GM18526 (cell line): ENCODE data around the gene RPS14.

Experiments
- POLR2A ChIP-seq: IDR thresholded peaks from 3 replicates; pipeline ENCODE4 v1.6.1; 2011; ENCODE audit not compliant: insufficient read length; ENCODE audit errors: extremely low read depth

The RPS14 gene

DNA sequence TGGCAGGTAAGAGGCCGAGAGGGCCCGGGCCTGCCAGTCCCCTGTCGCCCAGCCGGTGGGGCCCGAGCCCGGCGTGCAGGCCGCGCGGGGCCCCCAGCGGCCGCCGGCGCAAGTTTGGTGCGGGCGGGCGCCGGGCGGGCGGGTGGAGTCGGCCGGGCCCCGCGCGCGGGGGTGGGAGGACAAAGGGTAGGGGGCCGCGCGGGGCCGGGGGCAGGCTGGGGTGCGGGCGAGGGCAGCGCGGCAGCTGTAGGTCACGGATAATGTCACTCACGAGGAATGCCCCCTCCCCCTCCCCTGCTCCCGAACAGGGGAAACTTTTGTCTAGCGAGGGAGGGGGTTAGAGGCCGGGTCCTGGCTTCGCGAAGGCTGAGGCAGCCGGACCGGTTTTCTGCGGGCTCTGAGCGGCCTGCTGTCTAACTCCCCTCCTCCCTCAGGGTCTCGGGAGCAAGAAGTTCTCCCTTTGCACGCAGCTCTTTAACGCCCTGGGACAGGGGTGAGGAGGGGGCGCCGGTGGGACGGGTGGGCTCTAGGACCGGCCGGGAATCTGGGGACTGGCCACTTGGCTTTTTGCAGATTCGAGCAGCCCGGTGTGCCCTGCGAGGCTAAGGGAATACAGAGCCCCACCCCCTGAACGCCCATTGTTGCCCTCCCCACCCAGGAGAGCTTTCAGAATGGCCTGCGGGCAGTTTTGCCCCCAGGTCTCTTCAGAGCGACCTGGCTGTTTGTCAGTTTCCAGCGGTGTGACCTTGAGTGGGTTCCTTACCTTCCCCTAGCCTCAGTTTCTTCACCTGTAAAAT lies 37.1 kb upstream of the RPS14 start:
- no peak for TF ChIP-seq POLR2A

DNA sequence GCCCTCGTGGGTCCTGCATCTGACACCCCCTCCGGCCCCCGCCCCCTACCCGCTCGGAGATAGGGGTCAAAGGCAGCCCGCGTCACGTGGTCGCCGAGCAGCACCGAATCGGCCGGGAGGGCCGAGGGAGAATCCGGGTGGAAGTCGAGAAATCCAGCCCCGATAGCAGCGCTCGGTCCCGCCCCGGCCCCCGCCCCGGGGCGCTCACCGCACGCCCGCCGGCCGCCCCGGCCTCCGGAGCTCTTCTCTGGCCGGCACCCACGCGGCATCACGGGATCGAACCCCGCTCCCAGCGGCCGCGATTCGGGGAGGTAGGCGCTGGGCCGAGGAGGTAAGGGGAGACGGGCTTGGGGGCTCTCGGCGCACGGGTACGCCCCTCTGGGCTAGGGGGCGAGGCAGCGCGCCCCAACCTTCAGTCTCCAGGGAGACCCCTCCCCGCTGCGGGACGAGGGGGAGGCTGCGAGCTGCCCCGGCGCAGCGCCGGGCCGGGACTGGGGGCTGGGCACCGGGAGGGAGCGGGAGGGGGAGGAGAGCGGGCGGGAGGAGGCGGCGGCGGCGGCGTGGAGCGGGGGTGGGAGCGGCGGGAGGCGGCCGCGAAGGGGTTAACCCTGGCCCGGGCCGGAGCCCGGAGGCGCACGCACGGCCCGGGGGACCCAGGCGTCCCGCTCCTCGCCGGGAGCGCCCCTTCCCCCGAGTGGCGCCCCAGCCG lies 36.3 kb upstream of the RPS14 start:
- no peak for TF ChIP-seq POLR2A

DNA sequence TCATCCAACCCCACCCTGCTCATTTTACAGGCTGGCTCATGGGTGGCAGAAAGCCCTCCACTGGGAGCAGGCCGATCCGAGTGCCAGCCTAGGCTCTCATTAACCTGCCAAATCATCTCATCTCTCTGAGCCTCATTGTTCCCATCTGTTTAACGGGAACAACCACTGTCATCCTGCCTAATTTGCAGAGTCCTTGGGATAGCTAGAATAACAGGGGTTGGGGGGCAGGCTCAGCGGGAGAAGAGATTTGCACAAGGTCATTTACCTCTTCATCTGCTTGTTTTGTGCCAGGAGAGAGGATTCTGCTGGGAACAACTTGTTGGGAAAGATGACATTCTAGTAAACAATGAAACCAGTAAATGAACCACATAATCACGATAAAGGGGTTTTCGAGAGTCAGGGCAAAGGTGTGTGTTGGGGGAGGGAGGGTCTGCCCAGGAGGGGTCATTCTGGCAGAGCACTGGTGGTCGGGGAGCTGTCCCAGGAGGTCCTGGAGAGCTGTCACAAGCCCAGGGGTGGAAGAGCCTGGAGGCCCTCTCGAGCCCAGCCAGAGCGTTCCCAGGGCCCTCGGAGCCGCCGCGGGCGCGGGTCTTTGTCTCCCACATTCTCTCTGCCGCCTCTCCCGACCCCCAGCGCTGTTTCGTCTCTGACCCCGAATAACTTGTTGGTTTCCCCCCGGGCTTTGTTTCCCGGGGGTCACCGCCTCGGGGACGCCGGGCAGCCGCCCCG lies 35.6 kb upstream of the RPS14 start:
- TF ChIP-seq POLR2A: no peak

DNA sequence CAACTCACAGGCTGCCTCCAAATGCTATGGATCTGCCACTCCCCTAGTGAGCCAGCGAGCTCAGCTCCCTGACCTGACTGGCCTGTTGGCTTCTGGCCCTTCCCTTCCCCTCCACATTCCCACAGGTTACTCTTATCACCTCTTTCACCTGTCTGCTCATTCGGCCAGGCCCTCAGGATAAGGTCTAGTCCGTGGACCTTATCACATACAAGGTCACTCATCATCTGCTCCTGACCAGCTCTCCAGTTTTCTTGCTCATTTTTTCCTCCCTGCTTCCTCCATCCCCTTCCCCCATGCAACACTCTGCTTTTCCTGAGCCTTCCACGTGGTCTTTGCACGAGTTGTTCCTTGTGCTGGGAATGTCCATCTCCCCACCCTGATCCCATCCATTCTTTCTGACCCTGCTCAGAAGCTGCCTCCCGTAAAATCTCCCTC lies 32.5 kb upstream of the RPS14 start:
- TF ChIP-seq POLR2A: no peak

GRCh38 chr5:150481708-150481965 lies 32.1 kb upstream of the RPS14 start:
- no peak for TF ChIP-seq POLR2A

DNA sequence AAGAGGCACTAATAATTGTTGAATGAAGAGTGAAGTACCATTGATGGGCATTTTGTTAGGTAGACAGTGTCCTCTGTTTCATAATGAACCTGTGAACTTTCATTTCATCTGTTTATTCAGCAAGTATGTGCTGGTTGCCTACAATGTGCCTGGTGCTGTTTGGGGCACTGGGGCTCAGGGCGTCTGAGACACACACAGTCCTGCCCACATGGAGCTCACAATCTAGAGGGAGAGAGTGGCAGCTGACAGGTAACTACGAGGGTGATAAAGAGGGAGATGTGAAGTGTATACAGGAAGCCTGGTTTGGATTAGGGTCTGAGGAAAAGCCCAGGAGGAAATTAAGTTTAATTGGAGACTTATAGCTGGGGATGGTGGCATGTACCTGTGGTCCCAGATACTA lies 29.9 kb upstream of the RPS14 start:
- TF ChIP-seq POLR2A: no peak

GRCh38 chr5:150473673-150474358 lies 24.3 kb upstream of the RPS14 start:
- no peak for TF ChIP-seq POLR2A

GRCh38 chr5:150469718-150470469 lies 20.4 kb upstream of the RPS14 start:
- TF ChIP-seq POLR2A: no peak

DNA sequence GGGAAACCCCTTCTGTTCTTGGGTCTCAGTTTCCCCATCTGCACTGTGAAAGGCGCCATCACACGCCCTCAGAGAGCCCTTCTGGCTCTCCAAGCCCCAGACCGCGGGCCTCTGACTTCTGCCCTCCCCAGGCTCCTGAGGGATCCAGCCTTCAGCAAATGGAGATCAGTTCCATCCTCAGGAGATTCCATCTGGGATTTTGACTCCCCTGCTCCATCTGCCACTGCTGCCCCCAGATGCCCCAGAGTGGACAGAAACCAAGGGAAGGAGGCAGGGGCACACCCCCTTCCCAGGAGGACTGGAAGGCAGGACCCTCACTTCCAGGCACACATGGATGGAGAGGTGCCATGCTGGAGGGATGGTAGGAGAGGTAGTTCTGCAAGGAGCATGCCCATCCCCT lies 18.7 kb upstream of the RPS14 start:
- no peak for TF ChIP-seq POLR2A

DNA sequence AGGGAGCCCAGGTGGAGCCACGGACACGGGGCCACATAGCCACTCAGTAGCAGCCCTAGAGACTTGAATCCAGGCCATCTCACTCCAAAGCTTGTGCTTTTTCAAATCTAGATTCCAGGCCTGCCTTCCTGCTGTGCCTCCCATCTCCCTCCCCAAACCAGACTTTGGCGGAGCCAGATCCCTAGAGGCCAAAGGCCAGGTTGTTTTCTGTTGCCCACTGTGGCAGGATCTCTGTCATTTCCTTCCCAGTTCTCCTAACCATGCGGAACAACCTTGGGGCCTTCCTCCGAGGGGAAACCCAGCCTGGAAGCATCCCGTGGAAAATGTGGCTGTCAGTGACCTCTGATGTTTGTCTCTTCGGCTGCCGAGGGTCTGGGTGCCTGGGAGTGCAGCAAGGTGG lies 16.4 kb upstream of the RPS14 start:
- no peak for TF ChIP-seq POLR2A

DNA sequence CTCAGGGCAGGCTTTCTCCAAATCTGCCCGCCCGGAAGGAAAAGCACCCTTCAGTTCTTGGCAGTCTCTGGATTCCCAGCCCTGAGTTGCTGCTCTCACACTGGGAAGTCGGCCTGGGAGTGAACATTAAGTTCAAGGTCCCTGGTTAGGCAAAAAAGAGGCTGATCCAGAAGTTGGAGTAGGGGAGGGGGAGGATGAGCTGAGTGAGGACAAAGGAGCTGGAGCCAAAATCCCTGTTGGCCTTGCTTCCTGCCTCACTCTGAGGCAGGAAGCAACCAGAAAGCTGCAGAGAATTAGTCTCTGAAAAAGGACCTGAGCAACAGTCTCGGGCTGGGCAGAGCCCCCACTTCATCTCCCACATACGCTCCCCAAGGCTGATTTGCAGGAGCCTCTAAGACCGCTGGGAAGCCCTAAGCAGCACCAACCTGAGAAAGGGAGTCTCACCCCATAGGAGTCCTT lies 15.0 kb upstream of the RPS14 start:
- no peak for TF ChIP-seq POLR2A

- peak; percentile 21 for TF ChIP-seq POLR2A
Measured at GRCh38 chr5:150461231-150461630, 11.7 kb upstream of the RPS14 start.

GRCh38 chr5:150460781-150461180 lies 11.2 kb upstream of the RPS14 start:
- TF ChIP-seq POLR2A: no peak

DNA sequence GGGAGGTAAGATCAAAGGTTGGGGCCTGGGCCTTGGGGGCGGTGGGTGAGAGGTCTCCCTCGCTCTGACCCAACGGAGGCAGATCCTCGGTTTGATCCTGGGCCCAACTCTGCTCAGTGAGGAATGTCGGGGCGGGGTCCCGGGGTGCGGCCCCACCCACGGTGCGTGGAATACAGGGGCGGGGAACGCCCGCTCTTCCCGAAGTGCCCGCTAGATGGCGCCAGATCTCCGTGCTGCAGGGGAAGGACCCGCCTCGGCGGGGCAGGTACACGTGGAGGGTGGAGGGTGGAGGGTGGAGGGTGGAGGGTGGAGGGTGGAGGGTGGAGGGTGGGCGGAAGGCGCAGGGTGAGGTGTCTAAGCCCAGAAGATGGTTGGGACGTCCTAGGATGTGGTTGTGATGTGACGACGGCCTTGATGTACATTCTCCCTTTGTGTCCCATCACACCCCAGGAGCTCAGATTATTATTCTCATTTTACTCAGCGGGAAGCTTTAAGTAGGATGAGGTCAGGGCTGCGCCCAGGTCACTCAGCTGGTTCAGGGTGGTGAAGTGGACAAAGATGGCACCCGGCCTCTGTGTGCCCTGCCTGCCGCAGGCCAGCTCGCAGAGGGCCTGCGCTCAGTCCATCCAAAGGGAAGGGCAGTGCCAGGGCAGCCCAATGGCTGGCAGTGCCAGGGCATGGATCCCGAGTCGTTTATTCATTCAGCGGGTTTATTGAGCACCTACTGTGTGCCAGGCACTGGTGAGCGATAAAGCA lies 9.4 kb upstream of the RPS14 start:
- no peak for TF ChIP-seq POLR2A

DNA sequence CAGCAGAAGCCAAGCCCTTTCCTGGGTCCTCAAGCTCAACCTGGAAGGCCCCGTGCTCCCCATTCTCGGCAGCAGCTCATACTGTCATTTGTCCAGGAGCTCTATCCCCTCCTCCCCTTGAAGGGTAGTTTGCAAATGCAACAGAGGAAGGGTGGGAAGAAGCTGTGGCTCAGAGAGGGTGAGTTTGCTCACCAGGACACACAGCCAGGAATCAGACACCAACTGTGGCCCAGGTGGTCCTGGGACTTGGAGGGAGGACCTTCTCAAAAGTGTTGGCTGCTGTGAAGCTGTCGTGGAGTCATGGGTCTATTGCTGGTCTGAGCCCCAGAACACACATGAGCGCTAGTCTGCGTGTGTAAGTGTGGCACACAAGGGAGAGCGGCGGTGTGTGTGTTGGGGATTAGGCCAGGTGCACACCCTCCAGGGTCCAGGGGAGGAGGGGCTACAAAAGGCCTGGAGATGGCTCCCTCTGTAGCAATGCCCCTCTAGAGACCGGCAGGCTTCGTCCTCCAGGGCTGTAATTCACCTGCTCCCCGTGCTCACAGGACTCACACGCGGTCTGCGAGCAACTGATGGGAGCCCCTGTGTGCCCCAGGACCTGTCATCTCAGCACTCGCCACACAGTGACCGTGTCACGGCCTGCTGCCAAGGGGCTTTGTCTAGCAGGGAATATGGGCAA lies 8.2 kb upstream of the RPS14 start:
- TF ChIP-seq POLR2A: no peak
